Lung (tissue), 12 donors: ENCODE measurements around the gene PLCXD3. TPM values are rescaled to one million over a fixed set of nuclear protein-coding genes. Genes with fewer than 3 reads are reported as not detected.

Source experiments
- ATAC-seq: fragments of 200-7000 bp; cut with Tn5 transposase; one replicate; pipeline ENCODE4 v1.9.1; 2020; ENCODE audit warnings: moderate number of reproducible peaks; ENCODE audit not compliant: insufficient read depth, low FRiP score
- DNase-seq, 3 donors: peaks; one replicate each; pipeline ENCODE4 v3.0.0-alpha.2; 2013 to 2017
- H3K27ac ChIP-seq, 2 donors: one replicate each; pipeline ENCODE4 v1.5.1; 2013; ENCODE audit warnings: mild to moderate bottlenecking in 2 of 2, moderate library complexity in 2 of 2, control low read depth in 1 of 2, inconsistent platforms in 1 of 2, low read depth in 1 of 2, low read length in 1 of 2
- H3K27me3 ChIP-seq, 3 donors: one replicate each; pipeline ENCODE4 v1.5.1; 2013; ENCODE audit warnings: low read length in 2 of 3; ENCODE audit not compliant: control insufficient read depth in 3 of 3, insufficient read depth in 3 of 3
- H3K36me3 ChIP-seq, 4 donors: one replicate each; pipeline ENCODE4 v1.5.1; 2013; ENCODE audit warnings: low read length in 4 of 4, mild to moderate bottlenecking in 1 of 4, moderate library complexity in 1 of 4; ENCODE audit not compliant: control insufficient read depth in 4 of 4, insufficient read depth in 4 of 4
- H3K4me1 ChIP-seq, 5 donors: one replicate each; pipeline ENCODE4 v1.5.1; 2013; ENCODE audit warnings: low read length in 5 of 5, mild to moderate bottlenecking in 2 of 5, moderate library complexity in 1 of 5; ENCODE audit not compliant: control insufficient read depth in 5 of 5, insufficient read depth in 5 of 5
- H3K4me3 ChIP-seq: one replicate; pipeline ENCODE4 v1.5.1; 2013; ENCODE audit warnings: mild to moderate bottlenecking, control low read depth, moderate library complexity
- H3K9ac ChIP-seq, 2 donors: one replicate each; pipeline ENCODE4 v1.5.1; 2013; ENCODE audit warnings: low read length in 2 of 2, control low read depth in 1 of 2; ENCODE audit not compliant: insufficient read depth in 1 of 2
- H3K9me3 ChIP-seq, 4 donors: one replicate each; pipeline ENCODE4 v1.5.1; 2013; ENCODE audit warnings: low read length in 3 of 4, mild to moderate bottlenecking in 1 of 4, moderate library complexity in 1 of 4; ENCODE audit not compliant: control insufficient read depth in 4 of 4, insufficient read depth in 3 of 4
- CTCF ChIP-seq: IDR thresholded peaks from 2 replicates; pipeline ENCODE4 v1.5.1; 2012; ENCODE audit warnings: mild to moderate bottlenecking; ENCODE audit errors: control extremely low read depth, extremely low read depth
- WGBS, 2 donors: extraction: QIAGEN DNeasy Blood & Tissue Kit; methylation state at CpG; one replicate each; pipeline ENCODE4 v1.1.7; 2013; 5-methylcytosine and 5-hydroxymethylcytosine counted together
- polyA plus RNA-seq, 2 donors: library from polyadenylated mRNA; stranded (reverse); fragments of 200-250 nt; gene quantifications; one replicate each; pipeline ENCODE4 v1.2.1, GENCODE V29; 2013
- total RNA-seq, 2 donors: library from RNA; depleted of rRNA in 1 of 2; stranded (reverse); fragments of >200 nt in 1 of 2; gene quantifications; one replicate each; pipeline ENCODE4 v1.2.1, GENCODE V29; 2014 to 2021
- donor health status: control.
- donor health status: control.
- donor health status: Bipolar disorder and iron deficiency.
- donor health status: healthy.
- donor health status: DM: yes; HTN: yes; CAD: no.

PLCXD3 gene
- total and polyA plus RNA-seq, 4 donors, result 0.38 to 2.1 (median 0.54) TPM

- Histone ChIP-seq H3K4me3 (no peak overlapping the region), H3K9ac (no peak overlapping the region), H3K27me3 (no peaks in the 10 kb centered on the region), H3K36me3 (no peaks in the 10 kb centered on the region), H3K4me1 (peaks cover 0 to 10% (median 0%) of the 10 kb centered on the region in 5 donors), H3K27ac (no peak overlapping the region), H3K9me3 (peaks cover 0 to 4% (median 0%) of the 10 kb centered on the region in 4 donors)
- ATAC-seq, result no peak
- DNase-seq, result no peak
- TF ChIP-seq CTCF, result no peak
- 90 to 92% methylated on average over 2 of the region's 2 CpGs for WGBS, 2 donors
Measured at GRCh38 chr5:41286165-41286564, 224.2 kb downstream of the PLCXD3 start.

DNA sequence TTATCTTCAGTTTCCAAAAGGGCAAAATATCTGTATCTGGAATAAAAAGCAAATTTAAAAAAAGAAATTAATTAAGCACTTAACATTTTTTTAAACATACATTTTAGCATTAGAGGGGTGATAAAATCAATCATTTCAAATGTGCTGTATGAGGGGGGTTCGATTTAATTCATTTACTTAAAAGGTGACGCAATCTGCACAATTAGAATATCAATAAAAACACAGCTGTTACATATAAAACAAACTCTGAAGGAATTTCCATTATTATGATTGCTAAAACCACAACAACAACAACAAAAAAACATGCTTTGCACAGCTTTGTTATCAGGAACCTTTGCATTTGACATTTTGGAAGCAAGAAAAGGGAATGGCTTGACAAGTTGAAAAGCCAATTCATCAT lies 225.5 kb downstream of the PLCXD3 start:
- H3K4me1 ChIP-seq, result peaks cover 0 to 10% (median 0%) of the 10 kb centered on the region in 5 donors
- 60 to 79% methylated on average over 2 of the region's 2 CpGs for WGBS, 2 donors
- H3K9ac ChIP-seq, result no peak overlapping the region
- H3K4me3 ChIP-seq, result no peak overlapping the region
- no peaks in the 10 kb centered on the region for H3K27me3 ChIP-seq
- peaks cover 0 to 1% (median 0%) of the 10 kb centered on the region in 4 donors for H3K9me3 ChIP-seq
- TF ChIP-seq CTCF, result no peak
- H3K36me3 ChIP-seq, result no peaks in the 10 kb centered on the region
- ATAC-seq, result no peak
- H3K27ac ChIP-seq, result no peak overlapping the region
- no peak for DNase-seq

GRCh38 chr5:41281215-41281810 lies 229.1 kb downstream of the PLCXD3 start:
- 47 to 67% methylated on average over 12 of the region's 12 CpGs for WGBS, 2 donors
- Histone ChIP-seq H3K4me3 (no peak overlapping the region), H3K4me1 (peaks cover 0 to 4% (median 0%) of the 10 kb centered on the region in 5 donors), H3K9ac (no peak overlapping the region), H3K27ac (no peak overlapping the region), H3K36me3 (no peaks in the 10 kb centered on the region), H3K9me3 (no peaks in the 10 kb centered on the region), H3K27me3 (no peaks in the 10 kb centered on the region)
- ATAC-seq, result no peak
- DNase-seq, result no peak
- no peak for TF ChIP-seq CTCF

GRCh38 chr5:41279040-41279439 lies 231.4 kb downstream of the PLCXD3 start:
- Histone ChIP-seq H3K9ac (no peak overlapping the region), H3K4me1 (peaks cover 0 to 3% (median 0%) of the 10 kb centered on the region in 5 donors), H3K36me3 (no peaks in the 10 kb centered on the region), H3K9me3 (no peaks in the 10 kb centered on the region), H3K27me3 (no peaks in the 10 kb centered on the region), H3K27ac (no peak overlapping the region), H3K4me3 (no peak overlapping the region)
- 56 to 75% methylated on average over 2 of the region's 2 CpGs for WGBS, 2 donors
- no peak for TF ChIP-seq CTCF
- ATAC-seq, result no peak
- DNase-seq, result no peak
